GM21367 (cell line): ENCODE data around the gene DBNDD1.
"Not testable (repeated sequence)": the region's sequence is repeated elsewhere in the genome, so short reads cannot be mapped to it uniquely, and the experiment has no call there.

Experiments
- ATAC-seq: cut with Tn5 transposase; IDR thresholded peaks from one replicate; pipeline ENCODE4 v1.9.1; 2021; ENCODE audit not compliant: unreplicated experiment

Gene DBNDD1, protein sequence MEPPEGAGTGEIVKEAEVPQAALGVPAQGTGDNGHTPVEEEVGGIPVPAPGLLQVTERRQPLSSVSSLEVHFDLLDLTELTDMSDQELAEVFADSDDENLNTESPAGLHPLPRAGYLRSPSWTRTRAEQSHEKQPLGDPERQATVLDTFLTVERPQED

DNA sequence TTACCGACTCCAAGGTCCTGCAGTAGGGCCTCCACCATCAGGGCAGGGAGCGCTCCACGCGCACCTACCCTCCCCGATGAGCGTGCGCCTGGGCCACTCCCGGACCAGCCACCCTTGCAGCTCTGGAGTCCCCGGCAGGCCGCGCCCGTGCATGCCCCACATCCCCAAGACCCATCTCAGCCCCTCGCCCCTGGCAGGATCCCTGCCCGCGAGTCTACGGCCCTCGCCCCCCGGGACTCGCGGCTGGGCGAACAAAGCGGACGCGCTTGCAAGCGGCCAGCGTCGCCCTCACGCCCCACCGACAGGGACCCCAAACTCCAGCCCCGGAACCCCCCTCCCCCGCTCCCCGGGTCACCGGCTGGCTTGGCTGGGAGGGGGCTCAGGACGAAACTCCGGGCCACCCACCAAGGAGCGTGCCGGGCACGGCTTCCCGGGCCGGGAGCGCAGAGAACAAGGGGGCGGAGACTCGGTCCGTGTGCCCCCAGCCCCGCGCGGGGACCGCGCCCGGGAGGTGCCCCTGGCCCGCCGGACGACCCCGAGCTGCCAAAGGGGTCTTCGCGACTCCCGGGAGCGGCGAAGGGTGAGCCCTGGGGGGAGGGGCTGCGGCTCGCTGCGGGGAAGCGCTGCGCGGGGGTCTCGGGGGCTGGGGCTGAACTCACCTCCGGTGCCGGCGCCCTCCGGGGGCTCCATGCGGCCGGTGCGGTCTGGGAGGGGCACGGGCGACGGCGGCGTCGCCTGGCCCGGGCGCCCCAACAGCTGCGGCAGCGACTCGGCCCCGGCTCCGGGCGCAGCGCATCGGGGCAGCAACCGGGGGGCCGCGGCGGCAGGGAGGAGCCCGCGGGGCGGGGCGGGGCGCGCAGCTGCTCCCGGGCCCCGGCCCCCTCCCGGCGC, at the start of gene DBNDD1:
Gene DBNDD1, minus strand, starts transcription at position 805 of the 891 bp plus-strand sequence. Its CDS starts 115 bp downstream, at position 690.
- no peak for ATAC-seq

DNA sequence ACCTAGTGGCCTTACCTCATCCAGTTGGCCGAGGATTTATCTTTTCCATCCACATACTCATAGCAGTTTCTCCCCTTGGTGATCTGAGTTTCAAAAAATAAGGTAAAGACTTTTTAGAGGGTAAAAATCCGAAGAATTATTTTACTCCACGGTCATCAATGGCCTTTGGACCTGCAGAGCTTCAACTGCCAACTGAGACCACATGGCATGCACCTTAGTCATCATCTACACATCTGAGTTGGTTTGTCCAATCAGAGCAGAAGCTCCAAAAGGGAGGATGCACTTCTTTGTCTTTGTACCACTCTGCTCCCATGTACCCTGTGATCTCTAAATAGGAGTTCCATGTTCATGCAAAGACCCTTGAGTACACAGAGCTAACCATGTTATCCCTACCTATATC, 42.2 kb upstream of the DBNDD1 start:
- no peak for ATAC-seq

DNA sequence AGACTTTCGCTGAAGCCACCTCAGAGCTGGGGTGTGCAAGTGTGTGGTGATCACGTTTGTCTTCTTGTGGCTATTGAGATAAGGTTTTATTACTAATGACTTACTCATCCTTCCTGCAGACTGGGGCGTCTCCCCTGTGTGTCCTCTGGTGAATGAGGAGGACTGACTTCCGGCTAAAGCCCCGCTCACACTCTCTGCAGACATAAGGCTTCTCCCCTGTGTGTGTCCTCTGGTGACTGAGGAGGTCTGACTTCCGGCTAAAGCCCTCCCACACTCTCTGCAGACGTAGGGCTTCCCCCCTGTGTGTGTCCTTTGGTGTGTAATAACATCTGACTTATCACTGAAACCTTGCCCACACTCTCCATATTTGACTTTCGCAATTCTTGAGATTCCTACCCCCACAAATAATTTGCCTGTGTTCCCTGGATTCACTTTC, 38.5 kb upstream of the DBNDD1 start:
- no peak for ATAC-seq

DNA sequence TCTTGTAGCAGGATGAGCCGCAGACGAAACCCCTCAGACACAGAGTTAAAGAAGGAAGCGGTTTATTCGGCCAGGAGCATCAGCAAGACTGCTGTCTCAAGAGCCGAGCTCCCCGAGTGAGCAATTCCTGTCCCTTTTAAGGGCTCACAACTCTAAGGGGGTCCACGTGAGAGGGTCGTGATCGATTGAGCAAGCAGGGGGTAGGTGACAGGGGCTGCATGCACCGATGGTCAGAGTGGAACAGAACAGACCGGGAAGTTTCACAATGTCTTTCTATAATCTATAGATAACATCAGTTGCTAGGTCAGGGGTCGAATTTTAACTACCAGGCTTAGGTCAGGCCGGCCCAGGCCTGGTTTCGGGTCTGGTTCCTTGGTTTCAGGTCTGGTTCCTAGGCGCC, 37.3 kb upstream of the DBNDD1 start:
- not testable (repeated sequence) for ATAC-seq

DNA sequence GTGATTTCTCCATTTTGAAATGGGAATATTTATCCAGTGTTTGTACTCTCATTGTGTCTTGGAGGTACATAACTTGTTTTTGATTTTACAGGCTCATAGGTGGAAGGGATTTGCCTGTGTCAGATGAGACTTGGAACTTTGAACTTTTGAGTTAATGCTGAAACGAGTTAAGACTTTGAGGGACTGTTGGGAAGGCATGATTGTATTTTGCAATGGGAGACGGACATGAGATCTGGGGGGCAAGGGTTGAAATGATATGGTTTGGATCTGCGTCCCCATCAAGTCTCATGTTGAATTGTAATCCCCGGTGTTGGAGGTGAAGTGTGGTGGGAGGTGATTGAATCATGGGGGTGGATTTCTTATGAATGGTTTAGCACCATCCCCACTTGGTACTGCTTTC, 36.1 kb upstream of the DBNDD1 start:
- ATAC-seq: no peak

DNA sequence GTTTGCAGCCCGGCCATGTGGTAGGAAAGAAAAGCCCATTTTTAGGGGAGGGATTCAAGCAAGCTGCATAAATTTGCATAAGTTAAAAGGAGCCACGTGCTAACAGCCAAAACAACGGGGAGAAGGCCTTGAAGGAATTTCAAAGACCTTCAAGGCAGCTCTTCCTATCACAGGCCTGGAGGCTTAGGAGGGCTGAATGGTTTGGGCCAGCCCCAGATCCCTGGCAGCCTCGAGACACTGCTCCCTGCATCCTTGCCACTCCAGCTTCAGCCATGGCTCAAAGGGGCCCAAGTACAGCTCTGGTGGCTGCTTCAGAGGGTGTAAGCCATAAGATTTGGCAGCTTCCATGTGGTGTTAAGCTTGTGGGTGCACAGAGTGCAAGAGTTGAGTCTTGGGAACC, 35.3 kb upstream of the DBNDD1 start:
- ATAC-seq: no peak

DNA sequence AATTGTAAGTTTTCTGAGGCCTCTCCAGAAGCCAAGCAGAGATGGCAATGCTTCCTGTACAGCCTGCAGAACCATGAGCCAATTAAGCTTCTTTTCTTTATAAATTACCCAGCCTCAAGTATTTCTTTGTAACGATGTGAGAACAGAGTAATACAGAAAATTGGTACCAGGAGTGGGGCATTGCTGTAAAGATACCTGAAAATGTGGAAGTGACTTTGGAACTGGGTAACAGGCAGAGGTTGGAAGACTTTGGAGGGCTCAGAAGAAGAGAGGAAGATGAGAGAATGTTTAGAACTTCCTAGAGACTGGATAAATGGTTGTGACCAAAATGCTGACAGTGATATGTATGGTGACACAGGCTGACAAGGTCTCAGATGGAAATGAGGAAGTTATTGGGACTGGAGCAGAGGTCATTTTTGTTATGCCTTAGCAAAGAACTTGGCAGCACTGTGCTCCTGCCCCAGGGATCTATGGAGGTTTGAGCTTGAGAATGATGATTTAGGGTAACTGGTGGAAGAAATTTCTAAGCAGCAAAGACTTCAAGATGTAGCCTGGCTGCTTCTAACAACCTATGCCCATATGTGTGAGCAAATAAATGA, 34.7 kb upstream of the DBNDD1 start:
- no peak for ATAC-seq

DNA sequence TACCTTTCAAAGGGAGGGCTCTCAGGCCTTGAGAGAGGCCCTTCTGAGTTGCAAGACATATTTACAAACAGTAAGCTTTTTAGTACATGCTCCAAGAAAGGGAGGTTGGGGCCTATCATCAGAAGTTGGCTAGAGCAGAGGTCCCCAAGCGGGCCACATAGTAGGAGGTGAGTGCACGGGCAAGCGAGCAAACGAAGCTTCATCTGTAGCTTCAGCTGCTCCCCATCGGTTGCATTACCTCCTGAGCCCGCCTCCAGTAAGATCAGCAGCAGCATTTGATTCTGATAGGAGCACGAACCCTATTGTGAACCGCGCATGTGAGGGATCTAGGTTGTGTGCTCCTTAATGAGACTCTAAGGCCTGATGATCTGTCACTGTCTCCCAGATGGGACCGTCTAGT, 31.7 kb upstream of the DBNDD1 start:
- ATAC-seq: no peak

DNA sequence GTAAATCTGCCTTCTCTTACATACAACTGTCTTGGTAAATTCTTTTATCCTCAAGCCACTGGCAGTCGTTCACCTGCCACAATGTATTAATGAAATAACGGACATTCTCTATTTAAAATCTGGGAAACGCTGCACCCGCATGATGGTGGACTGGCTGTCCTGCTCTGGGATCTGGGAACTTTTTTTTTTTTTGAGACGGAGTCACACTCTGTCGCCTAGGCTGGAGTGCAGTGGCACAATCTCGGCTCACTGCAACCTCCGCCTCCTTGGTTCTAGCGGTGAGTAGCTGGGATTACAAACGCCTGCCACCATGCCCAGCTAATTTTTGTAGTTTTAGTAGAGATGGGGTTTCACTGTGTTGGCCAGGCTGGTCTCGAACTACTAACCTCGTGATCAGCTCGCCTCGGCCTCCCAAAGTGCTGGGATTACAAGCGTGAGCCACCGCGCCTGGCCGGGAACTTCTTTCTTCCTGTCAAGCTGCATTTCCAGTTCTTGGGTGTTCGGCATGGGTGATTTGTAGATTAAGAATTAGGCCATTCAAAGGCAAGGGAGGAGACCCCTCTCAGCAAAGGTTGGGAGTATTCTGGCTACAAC, 29.6 kb upstream of the DBNDD1 start:
- ATAC-seq: no peak

DNA sequence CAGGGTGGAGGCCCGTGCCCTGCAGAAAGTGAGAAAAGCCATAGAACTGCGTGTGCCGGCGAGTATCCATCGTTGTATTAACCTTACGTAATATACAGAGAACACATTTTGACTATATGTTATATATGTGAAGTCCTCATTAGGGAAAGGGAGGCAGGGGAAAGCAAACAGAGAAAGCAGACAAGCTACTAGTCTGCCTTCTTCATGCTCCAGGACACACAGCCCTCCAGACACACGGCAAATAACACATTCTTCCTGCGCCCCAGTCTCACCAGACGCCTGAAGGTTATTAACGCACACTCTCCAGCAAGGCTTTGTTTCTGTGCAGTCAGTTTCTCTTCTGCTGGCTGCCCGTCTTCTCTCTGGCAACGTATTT, 29.1 kb upstream of the DBNDD1 start:
- ATAC-seq: no peak

DNA sequence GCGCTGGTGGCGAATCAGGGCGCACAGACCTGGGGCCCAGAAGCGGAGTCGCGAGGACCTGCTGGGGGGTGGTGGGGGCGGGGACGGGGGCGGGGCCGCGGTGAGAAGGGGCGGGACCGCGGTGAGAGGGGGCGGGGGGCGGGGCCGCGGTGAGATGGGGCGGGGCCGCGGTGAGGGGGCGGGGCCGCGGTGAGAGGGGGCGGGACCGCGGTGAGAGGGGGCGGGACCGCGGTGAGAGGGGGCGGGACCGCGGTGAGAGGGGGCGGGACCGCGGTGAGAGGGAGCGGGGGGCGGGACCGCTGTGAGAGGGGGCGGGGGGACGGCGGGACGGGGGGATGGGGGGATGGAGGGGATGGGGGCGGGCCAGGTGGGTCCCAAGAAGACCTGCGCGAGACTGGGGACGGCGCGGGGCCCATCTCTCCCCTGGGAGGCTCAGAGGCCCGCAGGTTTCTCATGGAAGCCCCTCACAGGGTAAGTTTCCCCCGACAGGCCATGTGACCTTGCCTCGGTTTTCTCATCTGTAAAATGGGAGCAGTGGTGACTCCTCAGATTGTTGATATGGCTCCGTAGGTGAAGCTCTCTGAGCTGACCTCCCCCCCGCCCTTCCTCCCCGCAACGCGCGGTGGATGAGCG, 28.6 kb upstream of the DBNDD1 start:
- ATAC-seq: no peak

DNA sequence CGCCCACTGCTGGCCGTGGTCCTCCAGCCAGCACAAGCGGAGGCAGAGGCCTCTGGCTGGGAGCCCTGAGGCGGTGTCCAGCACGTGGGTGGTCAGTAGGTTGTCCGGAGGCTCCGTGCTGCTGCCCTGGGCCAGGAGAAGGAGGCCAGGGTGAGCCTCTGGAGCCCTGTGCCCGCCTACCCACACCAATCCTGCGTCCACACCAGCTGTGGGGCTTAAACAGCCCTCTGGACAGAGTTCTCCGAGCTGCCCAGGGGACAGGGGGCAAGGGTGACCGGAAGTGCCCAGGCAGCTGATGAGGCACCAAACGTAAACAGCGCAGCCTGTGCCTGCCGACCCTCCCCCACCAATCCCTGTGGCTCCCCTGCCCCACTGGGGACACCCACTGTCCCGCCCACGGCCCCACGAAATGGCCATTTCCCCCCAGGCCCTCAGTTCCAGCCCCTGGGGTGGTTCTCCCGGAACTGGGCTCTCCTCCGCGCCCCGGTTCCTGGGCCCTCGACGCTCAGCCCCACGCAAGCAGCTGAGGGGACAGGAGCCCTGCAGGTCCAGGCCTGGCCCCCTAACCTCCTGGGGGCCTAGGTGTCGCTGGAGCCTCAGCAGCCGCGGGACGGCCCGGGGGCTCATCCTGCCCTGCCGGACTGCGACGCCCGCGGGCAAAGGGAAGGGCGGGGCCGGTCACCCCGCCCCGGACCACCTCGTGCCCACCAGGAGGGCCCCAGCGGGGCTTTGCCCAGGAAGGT, 27.9 kb upstream of the DBNDD1 start:
- ATAC-seq: no peak

DNA sequence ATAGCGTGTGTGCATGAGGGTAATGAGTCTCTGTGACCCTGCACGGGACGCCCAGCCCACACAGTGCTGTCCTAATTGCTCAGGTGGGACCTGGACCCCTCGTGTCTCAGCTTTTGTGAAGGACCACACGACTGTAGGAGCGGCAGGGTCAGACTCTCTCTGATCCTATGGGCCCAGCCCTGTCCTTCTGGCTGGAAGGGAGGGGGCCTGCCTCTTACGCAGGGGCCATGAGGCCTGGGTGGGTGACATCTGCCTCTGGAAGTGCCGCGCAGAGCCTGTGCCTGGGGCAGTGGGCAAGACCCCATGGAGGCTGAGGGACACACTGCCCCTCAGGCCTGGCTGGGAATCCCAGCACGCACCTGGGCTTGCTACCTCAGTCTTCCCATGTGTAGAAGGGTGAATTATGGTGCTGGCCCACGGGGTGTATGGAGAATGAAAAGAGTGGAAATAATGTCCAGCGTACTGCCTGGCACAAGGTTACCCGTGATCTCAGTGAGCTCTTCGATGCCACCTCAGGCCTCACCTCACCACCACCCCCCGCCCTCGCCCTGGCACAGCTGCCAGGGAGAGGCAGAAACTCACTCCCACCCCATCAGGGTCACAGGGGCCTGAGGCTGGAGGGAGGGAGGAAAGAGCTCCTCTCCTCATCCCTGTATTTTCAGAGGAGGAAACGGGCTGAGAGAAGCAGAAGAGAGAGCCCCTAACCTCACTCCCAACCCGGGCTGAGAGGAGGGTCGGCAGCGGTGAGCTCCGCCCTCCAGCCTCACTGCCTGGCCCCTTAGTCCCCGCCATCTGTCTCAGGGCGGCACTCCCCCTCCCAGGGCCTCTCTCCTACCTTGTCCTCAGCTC, 27.1 kb upstream of the DBNDD1 start:
- ATAC-seq: no peak

DNA sequence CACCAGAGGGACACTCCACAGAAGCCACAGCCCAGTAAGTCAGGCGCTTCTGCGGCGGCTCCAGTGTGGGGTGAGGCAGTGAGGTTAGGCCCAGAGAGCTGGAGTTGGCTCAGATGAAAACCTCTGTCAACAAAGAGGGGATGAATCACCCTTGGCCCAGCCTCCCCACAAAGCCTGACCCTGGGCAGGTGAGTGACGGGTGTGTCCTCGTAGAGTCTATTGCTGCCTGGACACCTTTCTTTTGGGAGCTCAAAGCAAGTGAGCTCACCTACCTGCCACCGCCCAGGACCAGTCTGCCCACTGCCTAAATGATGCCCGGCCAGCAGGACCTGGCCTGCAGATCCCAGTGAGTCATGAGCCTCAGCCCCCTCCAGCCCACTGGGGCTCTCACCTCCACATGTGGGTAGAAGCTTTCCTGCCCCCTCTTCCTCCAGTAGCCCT, 24.9 kb upstream of the DBNDD1 start:
- ATAC-seq: no peak

DNA sequence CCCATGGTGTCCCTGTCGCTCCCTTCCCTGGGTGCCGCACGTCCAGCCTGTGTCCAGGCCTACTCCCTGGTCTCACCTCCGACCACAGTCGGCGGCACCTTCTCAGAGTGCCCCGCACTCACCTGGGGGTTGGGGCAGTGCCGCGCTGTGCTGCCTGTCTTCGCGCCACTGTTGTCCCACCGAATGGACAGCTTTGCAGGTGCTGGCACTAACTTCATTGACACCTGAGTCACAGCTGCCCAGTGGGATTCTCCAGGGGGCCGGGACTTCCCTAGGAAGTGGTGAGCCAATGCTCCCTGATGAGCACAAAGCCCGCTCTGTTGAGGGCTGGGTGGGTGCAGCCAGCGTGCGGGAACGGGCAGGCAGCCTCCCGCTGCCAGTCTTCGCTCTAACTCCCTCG, 24.3 kb upstream of the DBNDD1 start:
- no peak for ATAC-seq

DNA sequence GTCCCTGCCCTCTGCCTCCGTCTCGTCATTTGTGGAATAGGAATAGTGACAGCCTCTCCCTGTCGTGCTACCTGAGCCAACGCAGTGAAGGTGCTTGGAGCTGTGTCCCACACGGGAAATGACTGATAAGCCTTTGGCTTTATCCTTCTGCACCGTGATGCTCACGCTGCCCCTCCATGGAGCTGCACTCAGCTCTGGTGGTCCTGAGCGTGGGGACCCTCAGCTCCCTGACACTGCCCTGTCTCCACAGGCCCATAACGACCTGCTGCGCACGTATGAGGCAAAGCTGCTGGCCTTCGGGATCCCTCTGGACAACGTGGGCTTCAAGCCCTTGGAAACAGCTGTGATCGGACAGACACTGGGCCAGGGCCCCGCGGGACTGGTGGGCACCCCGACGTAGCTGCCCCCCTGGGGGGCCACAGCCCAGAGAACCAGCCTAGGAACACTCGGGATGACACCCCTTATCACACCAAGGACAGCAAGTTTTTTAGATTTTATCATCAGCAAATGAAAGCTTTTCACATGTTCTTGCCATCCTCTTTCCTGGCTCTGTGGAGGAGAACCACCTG, 23.8 kb upstream of the DBNDD1 start:
- ATAC-seq: no peak

DNA sequence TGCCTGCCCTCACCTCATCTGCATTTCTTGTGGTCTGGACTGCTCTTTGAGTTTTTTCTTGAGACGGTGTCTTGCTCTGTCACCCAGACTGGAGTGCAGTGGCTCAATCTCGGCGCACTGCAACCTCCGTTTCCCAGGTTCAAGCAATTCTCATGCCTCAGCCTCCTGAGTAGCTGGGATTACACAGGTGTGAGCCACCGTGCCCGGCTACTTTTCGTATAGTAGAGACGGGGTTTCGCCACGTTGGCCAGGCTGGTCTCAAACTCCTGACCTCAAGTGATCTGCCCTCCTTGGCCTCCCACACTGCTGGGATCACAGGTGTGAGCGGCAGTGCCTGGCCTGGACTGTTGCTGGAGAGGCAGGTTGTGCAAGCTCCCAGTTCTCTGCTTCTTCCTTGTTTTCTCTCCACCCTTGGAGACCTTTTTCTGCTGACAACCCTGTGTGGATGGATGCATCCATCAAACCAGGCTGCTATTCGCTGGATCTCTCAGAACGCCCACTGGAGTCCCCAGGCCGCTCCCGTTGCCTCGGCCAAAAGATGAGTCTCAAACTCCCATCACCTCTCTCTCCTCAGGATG, 22.7 kb upstream of the DBNDD1 start:
- ATAC-seq: no peak

DNA sequence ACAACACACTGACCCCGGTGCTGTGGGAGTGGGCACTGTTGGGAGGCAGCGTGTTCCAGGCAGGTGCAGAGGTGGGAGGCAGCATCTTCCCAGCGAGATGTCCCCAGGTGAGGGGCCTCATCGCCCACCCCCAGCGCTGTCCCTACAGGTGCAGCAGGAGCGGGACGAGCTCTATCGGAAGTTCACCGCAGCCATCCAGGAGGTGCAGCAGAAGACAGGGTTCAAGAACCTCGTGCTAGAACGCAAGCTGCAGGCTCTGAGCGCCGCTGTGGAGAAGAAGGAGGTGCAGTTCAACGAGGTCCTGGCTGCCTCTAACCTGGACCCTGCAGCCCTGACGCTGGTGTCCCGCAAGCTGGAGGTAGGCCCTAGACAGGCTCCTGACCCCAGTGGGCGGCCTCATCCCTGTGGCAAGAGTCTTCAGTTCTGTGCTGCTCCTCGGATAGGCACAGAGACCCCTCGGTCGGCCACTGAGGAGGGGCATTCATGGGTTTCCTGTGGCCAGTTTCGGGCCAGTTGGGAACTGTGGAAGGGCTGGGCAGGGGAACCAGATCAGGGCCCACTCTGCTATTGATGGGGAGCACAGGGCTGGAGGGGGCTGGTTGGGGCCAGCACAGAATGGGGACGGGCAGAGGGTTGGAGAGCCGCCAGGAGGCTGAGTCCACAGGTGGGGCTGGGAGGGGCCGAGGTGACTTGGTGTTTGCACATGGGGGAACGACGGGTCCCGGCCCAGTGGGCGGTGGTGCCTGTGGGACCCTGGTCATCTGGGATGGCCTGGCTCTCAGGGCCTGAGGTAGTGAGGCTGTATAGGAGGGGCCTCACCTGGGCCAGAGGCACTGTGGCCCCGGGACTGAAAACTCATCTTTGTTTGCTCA, 21.1 kb upstream of the DBNDD1 start:
- no peak for ATAC-seq
